ENCODE measurements around the gene TMEM86A.

- TF ChIP-seq CTCF (IDR thresholded peaks at IDR 0.05; ENCODE audit: insufficient read depth, low read length, poor library complexity, severe bottlenecking) (no peak), EZH2phosphoT487 (conservative IDR thresholded peaks at IDR 0.05; ENCODE audit: low read length) (no peak)
Observed at GRCh38 chr11:18709414-18709813, 10.8 kb downstream of the TMEM86A start.
